Ectodermal cell (in vitro differentiated cells): ENCODE data around the gene PPP1R13B.

Experiments
- H3K27ac ChIP-seq: 2 replicates; pipeline ENCODE4 v1.7.0; 2013; ENCODE audit warnings: mild to moderate bottlenecking, low read depth, low read length; ENCODE audit not compliant: insufficient read depth, poor library complexity, severe bottlenecking
- H3K27me3 ChIP-seq: 2 replicates; pipeline ENCODE4 v1.7.0; 2013; ENCODE audit warnings: mild to moderate bottlenecking, low read length; ENCODE audit not compliant: insufficient read depth, control insufficient read depth, poor library complexity, severe bottlenecking
- H3K36me3 ChIP-seq: one replicate; pipeline ENCODE4 v1.7.0; 2013; ENCODE audit warnings: low read length; ENCODE audit not compliant: control insufficient read depth, insufficient read depth
- H3K4me1 ChIP-seq: one replicate; pipeline ENCODE4 v1.7.0; 2013; ENCODE audit warnings: low read length; ENCODE audit not compliant: control insufficient read depth, insufficient read depth
- H3K4me3 ChIP-seq: 2 replicates; pipeline ENCODE4 v1.7.0; 2013; ENCODE audit warnings: low read depth, low read length, control low read depth; ENCODE audit not compliant: insufficient read depth
- H3K9me3 ChIP-seq: 2 replicates; pipeline ENCODE4 v1.7.0; 2013; ENCODE audit warnings: mild to moderate bottlenecking, low read length, moderate library complexity; ENCODE audit not compliant: control insufficient read depth
- WGBS, 2 experiments: methylation state at CpG; one replicate each; pipeline ENCODE4 v1.1.7; 2013; ENCODE audit warnings: missing lambda C conversion rate in 2 of 2; 5-methylcytosine and 5-hydroxymethylcytosine counted together

The PPP1R13B gene

DNA sequence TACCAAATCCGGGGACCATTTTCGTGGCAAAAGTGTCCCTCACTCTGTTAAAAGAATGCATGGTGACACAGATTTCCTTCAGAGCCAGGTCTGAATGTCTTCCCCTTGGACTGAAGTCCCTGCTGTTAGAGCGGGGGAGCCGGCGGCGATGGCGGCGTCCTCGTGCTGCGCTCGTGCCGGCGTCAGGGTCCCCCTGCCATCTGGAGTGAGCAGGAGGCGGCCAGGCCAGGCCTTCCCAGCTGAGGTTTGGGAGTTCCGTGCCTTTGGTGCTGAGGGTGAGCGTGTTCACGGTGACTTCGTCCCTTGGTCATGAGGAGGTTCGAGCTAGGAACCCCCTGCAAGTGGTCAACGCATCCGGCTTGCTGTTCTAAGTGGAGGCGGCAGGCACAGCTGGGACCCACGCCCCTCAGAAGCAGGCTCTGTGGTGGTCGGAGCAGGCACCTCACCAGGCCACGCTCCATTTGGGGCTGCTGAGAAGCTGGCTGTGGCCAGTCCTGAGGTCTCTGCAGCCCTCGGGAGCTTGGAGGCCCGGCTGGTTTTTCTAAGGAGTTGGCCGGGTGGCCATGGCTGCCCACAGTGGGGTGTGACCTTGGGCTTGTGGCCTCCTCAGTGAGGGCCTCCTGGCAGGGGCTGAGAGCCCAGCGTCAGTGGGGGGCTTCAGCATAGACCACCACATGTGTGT is 122.2 kb downstream of the PPP1R13B start:
- Histone ChIP-seq H3K27ac (no peak overlapping the region), H3K9me3 (no peaks in the 10 kb centered on the region), H3K36me3 (peaks cover 5% of the 10 kb centered on the region), H3K4me1 (no peaks in the 10 kb centered on the region), H3K4me3 (no peak overlapping the region), H3K27me3 (no peaks in the 10 kb centered on the region)
- 95% methylated on average over 29 of the region's 29 CpGs for WGBS, 2 experiments

DNA sequence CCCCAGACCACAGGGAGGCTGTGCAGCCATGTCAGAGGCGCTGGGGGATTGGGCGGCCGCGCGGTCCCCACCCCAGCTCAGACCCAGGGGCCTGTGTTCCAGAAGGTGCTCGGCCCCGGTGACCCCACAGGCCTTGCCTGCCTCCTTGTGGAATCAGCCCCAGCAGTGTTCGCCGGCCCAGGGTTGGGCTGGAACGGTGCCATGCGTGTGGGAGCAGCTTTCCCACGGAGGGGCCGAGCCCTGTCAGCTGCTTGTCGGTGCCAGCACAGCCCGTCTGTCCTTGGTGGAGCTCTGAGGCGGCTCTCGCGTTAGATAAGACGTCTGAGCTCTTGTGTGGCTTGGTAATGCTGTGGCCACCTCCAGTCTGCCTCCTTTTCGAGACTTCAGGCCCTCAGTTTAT is 123.3 kb downstream of the PPP1R13B start:
- no peaks in the 10 kb centered on the region for H3K36me3 ChIP-seq
- H3K4me3 ChIP-seq: no peak overlapping the region
- H3K9me3 ChIP-seq: no peaks in the 10 kb centered on the region
- 95% methylated on average over 20 of the region's 20 CpGs for WGBS, 2 experiments
- H3K27me3 ChIP-seq: no peaks in the 10 kb centered on the region
- H3K27ac ChIP-seq: no peak overlapping the region
- no peaks in the 10 kb centered on the region for H3K4me1 ChIP-seq

- Histone ChIP-seq H3K36me3 (no peaks in the 10 kb centered on the region), H3K27ac (no peak overlapping the region), H3K9me3 (no peaks in the 10 kb centered on the region), H3K4me1 (no peaks in the 10 kb centered on the region), H3K4me3 (no peak overlapping the region), H3K27me3 (no peaks in the 10 kb centered on the region)
- WGBS, 2 experiments: 94 to 97% methylated on average over 7 of the region's 7 CpGs
Measured at GRCh38 chr14:103723748-103724081, 123.7 kb downstream of the PPP1R13B start.

DNA sequence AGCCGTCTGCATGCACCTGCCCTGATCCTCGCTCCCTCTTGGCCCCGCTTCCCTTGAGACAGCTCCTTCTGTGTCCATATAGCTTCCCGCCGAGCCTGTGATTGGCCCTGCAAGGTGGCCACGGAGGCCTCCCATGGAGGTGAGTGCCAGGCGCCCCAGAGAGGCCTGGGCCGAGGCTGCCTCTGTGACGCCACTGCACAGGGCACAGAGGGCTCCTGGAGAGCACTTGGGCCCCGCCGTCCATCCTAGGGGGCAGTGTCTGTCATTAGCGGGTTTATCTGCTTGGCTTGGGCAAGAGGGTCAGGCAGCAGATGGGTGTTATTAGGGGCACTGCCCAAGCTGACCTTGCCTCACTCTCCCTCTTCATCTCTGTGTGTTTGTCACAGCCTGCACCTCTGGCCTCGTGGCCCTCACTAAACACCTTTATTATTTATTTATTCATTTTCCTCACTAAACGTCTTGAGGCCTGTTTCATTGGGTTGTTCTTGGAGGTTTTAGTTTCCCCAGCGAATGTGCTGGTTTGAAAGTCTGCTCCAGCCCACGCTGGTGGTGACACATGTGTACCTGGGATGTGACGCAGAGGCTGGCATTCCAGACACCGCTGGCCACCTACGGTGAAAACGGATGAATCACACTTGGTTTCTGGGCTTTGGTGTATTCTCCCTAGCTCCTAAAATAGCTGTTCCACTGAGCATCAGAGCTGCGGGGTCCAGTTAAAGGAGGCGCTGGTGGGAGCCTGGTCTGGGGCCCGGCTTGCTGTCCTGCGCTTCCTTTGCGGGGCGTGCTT is 125.8 kb downstream of the PPP1R13B start:
- 90 to 92% methylated on average over 22 to 26 of the region's 26 CpGs for WGBS, 2 experiments
- Histone ChIP-seq H3K27ac (no peak overlapping the region), H3K4me1 (peaks cover 8% of the 10 kb centered on the region)

DNA sequence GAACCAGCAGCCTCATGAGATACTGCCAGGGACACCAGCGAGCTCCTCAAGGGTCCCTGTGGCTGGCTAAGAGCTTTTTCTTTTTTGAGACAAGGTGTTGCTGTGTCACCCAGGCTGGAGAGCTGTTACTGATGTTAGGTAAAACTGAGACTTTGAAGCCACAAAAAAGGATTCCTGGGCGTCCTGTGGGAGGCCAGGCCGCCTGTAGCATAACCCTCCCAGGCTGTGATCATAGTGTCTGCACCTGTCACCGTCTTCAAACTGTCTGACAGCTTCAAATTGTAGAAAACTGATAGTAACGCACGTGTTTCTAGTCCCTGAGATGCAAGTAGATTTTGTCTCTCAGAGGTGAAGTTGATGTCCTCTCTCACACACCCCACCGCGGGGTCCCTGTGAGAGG is 127.6 kb downstream of the PPP1R13B start:
- 94% methylated on average over 8 of the region's 8 CpGs for WGBS, 2 experiments
- Histone ChIP-seq H3K9me3 (no peaks in the 10 kb centered on the region), H3K4me1 (peaks cover 8% of the 10 kb centered on the region), H3K27ac (no peak overlapping the region), H3K27me3 (no peaks in the 10 kb centered on the region), H3K36me3 (no peaks in the 10 kb centered on the region), H3K4me3 (no peak overlapping the region)

More for the DNA sequence above, 125.8 kb downstream of the PPP1R13B start:
- H3K27me3 ChIP-seq: no peaks in the 10 kb centered on the region
- H3K36me3 ChIP-seq: no peaks in the 10 kb centered on the region
- H3K9me3 ChIP-seq: no peaks in the 10 kb centered on the region
- H3K4me3 ChIP-seq: no peak overlapping the region

DNA sequence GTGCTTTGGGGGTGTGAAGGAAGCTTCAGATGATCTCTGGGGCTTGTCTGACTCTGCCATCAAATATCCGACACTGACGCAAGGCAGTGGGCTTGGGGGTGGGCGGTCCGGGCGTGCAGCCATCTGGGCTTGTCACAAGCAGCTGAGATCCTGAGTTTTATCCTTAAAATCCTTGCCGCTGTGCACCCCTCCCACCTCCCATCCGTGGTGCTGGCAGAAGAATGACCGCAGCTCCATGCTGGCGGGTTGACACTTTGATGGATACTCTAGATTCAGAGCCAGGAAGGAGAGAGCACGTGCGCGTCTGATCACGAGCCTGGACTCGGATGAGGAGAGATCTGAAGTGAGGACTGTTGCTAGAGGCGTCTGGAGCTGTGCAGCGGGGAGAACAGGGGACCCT is 128.8 kb downstream of the PPP1R13B start:
- no peaks in the 10 kb centered on the region for H3K27me3 ChIP-seq
- no peak overlapping the region for H3K27ac ChIP-seq
- H3K4me3 ChIP-seq: no peak overlapping the region
- H3K36me3 ChIP-seq: no peaks in the 10 kb centered on the region
- H3K9me3 ChIP-seq: no peaks in the 10 kb centered on the region
- H3K4me1 ChIP-seq: peaks cover 15% of the 10 kb centered on the region
- WGBS, 2 experiments: 89 to 91% methylated on average over 16 of the region's 16 CpGs

GRCh38 chr14:103716899-103717411 is 130.4 kb downstream of the PPP1R13B start:
- Histone ChIP-seq H3K4me1 (peaks cover 15% of the 10 kb centered on the region), H3K4me3 (peak overlapping the region; percentile 75), H3K36me3 (no peaks in the 10 kb centered on the region), H3K27me3 (no peaks in the 10 kb centered on the region), H3K27ac (no peak overlapping the region), H3K9me3 (no peaks in the 10 kb centered on the region)
- WGBS, 2 experiments: 72 to 74% methylated on average over 17 of the region's 17 CpGs

- WGBS, 2 experiments: 3 to 4% methylated on average over 72 of the region's 72 CpGs
- Histone ChIP-seq H3K9me3 (no peaks in the 10 kb centered on the region), H3K4me3 (peak overlapping the region; percentile 75), H3K27ac (no peak overlapping the region), H3K27me3 (no peaks in the 10 kb centered on the region), H3K4me1 (peaks cover 16% of the 10 kb centered on the region), H3K36me3 (no peaks in the 10 kb centered on the region)
Measured at GRCh38 chr14:103716091-103716801, 131.1 kb downstream of the PPP1R13B start.

DNA sequence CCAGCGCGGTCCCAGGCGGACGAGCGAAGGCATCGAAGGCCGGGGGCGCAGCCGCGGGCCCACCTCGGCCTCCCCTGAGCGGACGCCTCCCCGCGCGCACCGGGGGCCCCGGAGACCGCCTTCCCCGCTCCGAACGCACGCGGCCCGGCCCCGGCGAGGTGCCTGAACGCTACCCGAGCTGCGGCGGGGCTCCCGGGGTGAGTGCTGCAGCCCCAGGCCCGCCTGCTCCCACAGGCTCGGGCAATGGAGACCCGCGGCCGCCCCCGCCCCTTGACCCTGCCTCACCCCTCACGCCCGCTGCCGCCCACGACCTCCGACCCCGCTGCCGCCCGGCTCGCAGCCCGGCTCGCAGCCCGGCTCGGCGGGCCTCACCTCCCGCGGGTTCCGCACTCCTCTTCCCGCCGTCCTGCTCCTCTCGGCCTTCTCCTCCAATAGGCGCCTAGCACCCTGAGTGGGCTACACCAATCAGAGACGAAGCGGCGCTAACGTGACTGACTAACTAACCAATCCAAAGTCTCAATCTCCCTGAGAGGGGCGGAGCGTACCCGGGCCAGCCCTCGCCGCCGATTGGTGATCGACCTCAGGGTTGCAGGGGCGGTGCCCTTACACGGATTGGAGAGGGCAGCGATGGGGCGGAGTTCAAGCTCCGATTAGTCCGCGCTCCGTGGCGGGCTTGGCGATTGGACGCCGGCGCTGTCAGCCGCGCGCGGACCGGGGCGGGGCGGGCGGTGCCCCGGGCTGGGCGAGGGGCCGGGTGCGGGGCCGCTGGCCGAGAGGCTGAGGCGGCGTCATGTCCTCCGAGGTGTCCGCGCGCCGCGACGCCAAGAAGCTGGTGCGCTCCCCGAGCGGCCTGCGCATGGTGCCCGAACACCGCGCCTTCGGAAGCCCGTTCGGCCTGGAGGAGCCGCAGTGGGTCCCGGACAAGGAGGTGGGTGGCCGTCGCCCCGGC is 132.0 kb downstream of the PPP1R13B start, which contains the start of the genes XRCC3 and ZFYVE21:
Gene XRCC3 (minus strand): TSS at position 400 of the 949 bp plus-strand sequence. CDS start 4,364 bp downstream, outside the sequence.
Gene ZFYVE21 (plus strand): TSS at position 759 of the 949 bp plus-strand sequence. CDS start 32 bp downstream, at position 791.
- 0 to 1% methylated on average over 121 of the region's 121 CpGs for WGBS, 2 experiments
- Histone ChIP-seq H3K9me3 (no peaks in the 10 kb centered on the region), H3K4me3 (peak within 1 kb of the TSS; percentile 75), H3K27me3 (no peaks in the 10 kb centered on the region), H3K36me3 (no peaks in the 10 kb centered on the region), H3K27ac (no peak within 1 kb of the TSS), H3K4me1 (peaks cover 23% of the 10 kb centered on the region)
